ENCODE results near the gene PSME2.

Gene PSME2

GRCh38 chr14:24157331-24157730 lies 10.9 kb upstream of the PSME2 start:
- no peak overlapping the region for H3K27ac ChIP-seq
- TF ChIP-seq, protein P1, sequence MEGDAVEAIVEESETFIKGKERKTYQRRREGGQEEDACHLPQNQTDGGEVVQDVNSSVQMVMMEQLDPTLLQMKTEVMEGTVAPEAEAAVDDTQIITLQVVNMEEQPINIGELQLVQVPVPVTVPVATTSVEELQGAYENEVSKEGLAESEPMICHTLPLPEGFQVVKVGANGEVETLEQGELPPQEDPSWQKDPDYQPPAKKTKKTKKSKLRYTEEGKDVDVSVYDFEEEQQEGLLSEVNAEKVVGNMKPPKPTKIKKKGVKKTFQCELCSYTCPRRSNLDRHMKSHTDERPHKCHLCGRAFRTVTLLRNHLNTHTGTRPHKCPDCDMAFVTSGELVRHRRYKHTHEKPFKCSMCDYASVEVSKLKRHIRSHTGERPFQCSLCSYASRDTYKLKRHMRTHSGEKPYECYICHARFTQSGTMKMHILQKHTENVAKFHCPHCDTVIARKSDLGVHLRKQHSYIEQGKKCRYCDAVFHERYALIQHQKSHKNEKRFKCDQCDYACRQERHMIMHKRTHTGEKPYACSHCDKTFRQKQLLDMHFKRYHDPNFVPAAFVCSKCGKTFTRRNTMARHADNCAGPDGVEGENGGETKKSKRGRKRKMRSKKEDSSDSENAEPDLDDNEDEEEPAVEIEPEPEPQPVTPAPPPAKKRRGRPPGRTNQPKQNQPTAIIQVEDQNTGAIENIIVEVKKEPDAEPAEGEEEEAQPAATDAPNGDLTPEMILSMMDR (conservative IDR thresholded peaks at IDR 0.05): no peak

GRCh38 chr14:24156840-24157239 lies 10.4 kb upstream of the PSME2 start:
- H3K27ac ChIP-seq: no peak overlapping the region

GRCh38 chr14:24155100-24155499 lies 8.7 kb upstream of the PSME2 start:
- TF ChIP-seq, protein P1 (conservative IDR thresholded peaks at IDR 0.05): no peak
- no peak overlapping the region for H3K27ac ChIP-seq

More at GRCh38 chr14:24156840-24157239, 10.4 kb upstream of the PSME2 start:
- TF ChIP-seq, protein P1 (conservative IDR thresholded peaks at IDR 0.05): no peak

- H3K27ac ChIP-seq: no peak overlapping the region
- TF ChIP-seq, protein P1 (conservative IDR thresholded peaks at IDR 0.05): no peak
Observed at GRCh38 chr14:24151404-24152080, 5.1 kb upstream of the PSME2 start.

- H3K27ac ChIP-seq: no peak overlapping the region
- TF ChIP-seq, protein P1 (conservative IDR thresholded peaks at IDR 0.05): no peak
Observed at GRCh38 chr14:24150993-24151392, 4.6 kb upstream of the PSME2 start.

- no peak overlapping the region for H3K27ac ChIP-seq
- TF ChIP-seq, protein P1 (conservative IDR thresholded peaks at IDR 0.05): no peak
Observed at GRCh38 chr14:24150567-24150966, 4.2 kb upstream of the PSME2 start.

DNA sequence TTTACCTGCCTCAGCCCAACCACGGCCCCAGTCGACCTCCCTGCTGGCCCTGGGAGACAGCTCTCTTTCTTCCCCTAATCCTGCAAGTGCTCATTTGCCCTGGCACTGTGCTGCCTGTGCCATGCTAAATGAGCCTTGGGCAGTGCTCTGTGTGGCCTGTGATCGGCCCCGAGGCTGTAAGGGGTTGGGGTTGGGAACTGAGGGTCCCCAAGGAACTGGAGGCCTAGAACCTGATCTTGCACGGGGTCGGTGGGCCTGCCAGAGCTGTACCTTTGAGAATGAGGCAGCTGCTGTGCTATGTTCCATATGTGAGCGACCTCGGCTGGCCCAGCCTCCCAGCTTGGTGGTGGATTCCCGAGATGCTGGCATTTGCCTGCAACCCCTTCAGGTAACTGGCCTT lies 3.7 kb upstream of the PSME2 start:
- no peak overlapping the region for H3K27ac ChIP-seq
- TF ChIP-seq, protein P1 (conservative IDR thresholded peaks at IDR 0.05): no peak
